SK-N-SH treated with all-trans-retinoic acid at 6 μM for 48 hours (cell line): Measurements from ENCODE around the gene TDRD6.

Experiments
- ATAC-seq: fragments of 200-7000 bp; cut with Tn5 transposase; 3 replicates; pipeline ENCODE4 v1.9.1; 2020; ENCODE audit warnings: mild to moderate bottlenecking, moderate library complexity
- ARNTL ChIP-seq: fragments of 450-650 bp; formaldehyde crosslinking; IDR thresholded peaks from 2 replicates; pipeline ENCODE4 v1.5.0; 2020; ENCODE audit warnings: low read depth, mild to moderate bottlenecking, moderate library complexity, borderline replicate concordance
- BACH2 ChIP-seq: fragments of 250-450 bp; sonication (Bioruptor Pico); IDR thresholded peaks from 2 replicates; pipeline ENCODE4 v1.9.0; 2021; ENCODE audit warnings: mild to moderate bottlenecking, borderline replicate concordance
- CREB5 ChIP-seq: fragments of 250-450 bp; sonication (Bioruptor Pico); IDR thresholded peaks from 2 replicates; pipeline ENCODE4 v1.5.1; 2020; ENCODE audit warnings: low read depth, mild to moderate bottlenecking, moderate library complexity
- CSDC2 ChIP-seq: fragments of 250-450 bp; sonication (Bioruptor Pico); IDR thresholded peaks from 2 replicates; pipeline ENCODE4 v1.5.0; 2020; ENCODE audit warnings: mild to moderate bottlenecking, moderate library complexity
- GLIS3 ChIP-seq: fragments of 250-450 bp; sonication (Bioruptor Pico); IDR thresholded peaks from 2 replicates; pipeline ENCODE4 v1.5.0; 2020; ENCODE audit warnings: mild to moderate bottlenecking, moderate library complexity
- ISL1 ChIP-seq: fragments of 250-450 bp; sonication (Bioruptor Pico); IDR thresholded peaks from 2 replicates; pipeline ENCODE4 v2.1.2; 2022; ENCODE audit warnings: mild to moderate bottlenecking, moderate library complexity
- OSR1 ChIP-seq: fragments of 250-450 bp; sonication (Bioruptor Pico); IDR thresholded peaks from 2 replicates; pipeline ENCODE4 v1.8.0; 2022; ENCODE audit warnings: moderate library complexity, mild to moderate bottlenecking, inconsistent platforms
- POU6F1 ChIP-seq: fragments of 250-450 bp; sonication (Bioruptor Pico); IDR thresholded peaks from 2 replicates; pipeline ENCODE4 v1.8.0; 2021; ENCODE audit warnings: low read depth, mild to moderate bottlenecking, moderate library complexity, borderline replicate concordance
- PPARA ChIP-seq: fragments of 250-450 bp; sonication (Bioruptor Pico); IDR thresholded peaks from 2 replicates; pipeline ENCODE4 v1.5.0; 2020; ENCODE audit warnings: mild to moderate bottlenecking, borderline replicate concordance
- RARB ChIP-seq: fragments of 250-450 bp; sonication (Bioruptor Pico); IDR thresholded peaks from 2 replicates; pipeline ENCODE4 v1.8.0; 2021; ENCODE audit warnings: mild to moderate bottlenecking, moderate library complexity
- TCF4 ChIP-seq: fragments of 250-450 bp; sonication (Bioruptor Pico); IDR thresholded peaks from 2 replicates; pipeline ENCODE4 v1.8.0; 2021; ENCODE audit warnings: mild to moderate bottlenecking, moderate library complexity, borderline replicate concordance
- TOX ChIP-seq: fragments of 250-450 bp; sonication (Bioruptor Pico); IDR thresholded peaks from 2 replicates; pipeline ENCODE4 v1.8.0; 2021; ENCODE audit warnings: mild to moderate bottlenecking, moderate library complexity, borderline replicate concordance
- TSHZ2 ChIP-seq: fragments of 250-450 bp; sonication (Bioruptor Pico); IDR thresholded peaks from 2 replicates; pipeline ENCODE4 v1.5.0; 2020; ENCODE audit warnings: mild to moderate bottlenecking, moderate library complexity
- ZFP3 ChIP-seq: fragments of 250-450 bp; sonication (Bioruptor Pico); IDR thresholded peaks from 2 replicates; pipeline ENCODE4 v1.5.0; 2020; ENCODE audit warnings: mild to moderate bottlenecking, moderate library complexity
- ZFP30 ChIP-seq: fragments of 450-650 bp; formaldehyde crosslinking; IDR thresholded peaks from 2 replicates; pipeline ENCODE4 v1.5.0; 2022; ENCODE audit warnings: mild to moderate bottlenecking, moderate library complexity
- ZNF565 ChIP-seq: fragments of 450-650 bp; formaldehyde crosslinking; conservative IDR thresholded peaks from 2 replicates; pipeline ENCODE4 v1.5.0; 2020; ENCODE audit warnings: low read depth, mild to moderate bottlenecking, moderate library complexity
- ZNF70 ChIP-seq: fragments of 450-650 bp; formaldehyde crosslinking; IDR thresholded peaks from 2 replicates; pipeline ENCODE4 v1.5.0; 2020; ENCODE audit warnings: mild to moderate bottlenecking, moderate library complexity
- TF ChIP-seq, protein P1 (sequence below): fragments of 250-450 bp; sonication (Bioruptor Pico); IDR thresholded peaks from 2 replicates; pipeline ENCODE4 v1.8.0; 2020; ENCODE audit warnings: mild to moderate bottlenecking, moderate library complexity, borderline replicate concordance
- TF ChIP-seq, protein P2 (sequence below): fragments of 250-450 bp; sonication (Bioruptor Pico); IDR thresholded peaks from 2 replicates; pipeline ENCODE4 v1.5.1; 2021; ENCODE audit warnings: mild to moderate bottlenecking, moderate library complexity

The TDRD6 gene

GRCh38 chr6:46748940-46749503, 61.3 kb downstream of the TDRD6 start:
- no peak for TF ChIP-seq ZNF70
- TF ChIP-seq, protein P1, sequence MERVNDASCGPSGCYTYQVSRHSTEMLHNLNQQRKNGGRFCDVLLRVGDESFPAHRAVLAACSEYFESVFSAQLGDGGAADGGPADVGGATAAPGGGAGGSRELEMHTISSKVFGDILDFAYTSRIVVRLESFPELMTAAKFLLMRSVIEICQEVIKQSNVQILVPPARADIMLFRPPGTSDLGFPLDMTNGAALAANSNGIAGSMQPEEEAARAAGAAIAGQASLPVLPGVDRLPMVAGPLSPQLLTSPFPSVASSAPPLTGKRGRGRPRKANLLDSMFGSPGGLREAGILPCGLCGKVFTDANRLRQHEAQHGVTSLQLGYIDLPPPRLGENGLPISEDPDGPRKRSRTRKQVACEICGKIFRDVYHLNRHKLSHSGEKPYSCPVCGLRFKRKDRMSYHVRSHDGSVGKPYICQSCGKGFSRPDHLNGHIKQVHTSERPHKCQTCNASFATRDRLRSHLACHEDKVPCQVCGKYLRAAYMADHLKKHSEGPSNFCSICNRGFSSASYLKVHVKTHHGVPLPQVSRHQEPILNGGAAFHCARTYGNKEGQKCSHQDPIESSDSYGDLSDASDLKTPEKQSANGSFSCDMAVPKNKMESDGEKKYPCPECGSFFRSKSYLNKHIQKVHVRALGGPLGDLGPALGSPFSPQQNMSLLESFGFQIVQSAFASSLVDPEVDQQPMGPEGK (CRISPR knock-in tag): no peak
- TF ChIP-seq ISL1 (CRISPR knock-in tag): no peak
- no peak for TF ChIP-seq GLIS3
- TF ChIP-seq BACH2: no peak
- TF ChIP-seq CREB5: no peak
- TF ChIP-seq TCF4 (CRISPR knock-in tag): no peak
- TF ChIP-seq ARNTL (CRISPR knock-in tag): no peak

GRCh38 chr6:46749731-46750130, 62.0 kb downstream of the TDRD6 start:
- TF ChIP-seq CREB5: no peak
- TF ChIP-seq ISL1 (CRISPR knock-in tag): no peak
- TF ChIP-seq BACH2: no peak
- no peak for TF ChIP-seq POU6F1 (CRISPR knock-in tag)
- no peak for TF ChIP-seq ZNF70
- TF ChIP-seq TOX (CRISPR knock-in tag): no peak
- TF ChIP-seq ZFP30 (CRISPR knock-in tag): no peak
- TF ChIP-seq OSR1 (CRISPR knock-in tag): no peak
- TF ChIP-seq, protein P2, sequence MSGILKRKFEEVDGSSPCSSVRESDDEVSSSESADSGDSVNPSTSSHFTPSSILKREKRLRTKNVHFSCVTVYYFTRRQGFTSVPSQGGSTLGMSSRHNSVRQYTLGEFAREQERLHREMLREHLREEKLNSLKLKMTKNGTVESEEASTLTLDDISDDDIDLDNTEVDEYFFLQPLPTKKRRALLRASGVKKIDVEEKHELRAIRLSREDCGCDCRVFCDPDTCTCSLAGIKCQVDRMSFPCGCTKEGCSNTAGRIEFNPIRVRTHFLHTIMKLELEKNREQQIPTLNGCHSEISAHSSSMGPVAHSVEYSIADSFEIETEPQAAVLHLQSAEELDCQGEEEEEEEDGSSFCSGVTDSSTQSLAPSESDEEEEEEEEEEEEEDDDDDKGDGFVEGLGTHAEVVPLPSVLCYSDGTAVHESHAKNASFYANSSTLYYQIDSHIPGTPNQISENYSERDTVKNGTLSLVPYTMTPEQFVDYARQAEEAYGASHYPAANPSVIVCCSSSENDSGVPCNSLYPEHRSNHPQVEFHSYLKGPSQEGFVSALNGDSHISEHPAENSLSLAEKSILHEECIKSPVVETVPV: no peak
- TF ChIP-seq RARB (CRISPR knock-in tag): no peak
- TF ChIP-seq, protein P1 (CRISPR knock-in tag): no peak
- no peak for TF ChIP-seq TSHZ2
- no peak for TF ChIP-seq GLIS3
- TF ChIP-seq ZNF565 (CRISPR knock-in tag): no peak
- no peak for TF ChIP-seq CSDC2 (CRISPR knock-in tag)
- no peak for TF ChIP-seq PPARA
- no peak for TF ChIP-seq ARNTL (CRISPR knock-in tag)
- no peak for TF ChIP-seq ZFP3 (CRISPR knock-in tag)
- ATAC-seq: no peak

More at GRCh38 chr6:46748940-46749503, 61.3 kb downstream of the TDRD6 start:
- ATAC-seq: no peak
